CD4-positive, alpha-beta T cell treated with Interleukin-15 for 4 hours (primary cell): ENCODE measurements around the gene DNAH2.
"Not testable (repeated sequence)": the region's sequence is repeated elsewhere in the genome, so short reads cannot be mapped to it uniquely, and the experiment has no call there.

Source experiments
- DNase-seq: peaks from one replicate; pipeline ENCODE4 v3.0.0-alpha.2; 2020; ENCODE audit warnings: low spot score

DNAH2 gene

DNA sequence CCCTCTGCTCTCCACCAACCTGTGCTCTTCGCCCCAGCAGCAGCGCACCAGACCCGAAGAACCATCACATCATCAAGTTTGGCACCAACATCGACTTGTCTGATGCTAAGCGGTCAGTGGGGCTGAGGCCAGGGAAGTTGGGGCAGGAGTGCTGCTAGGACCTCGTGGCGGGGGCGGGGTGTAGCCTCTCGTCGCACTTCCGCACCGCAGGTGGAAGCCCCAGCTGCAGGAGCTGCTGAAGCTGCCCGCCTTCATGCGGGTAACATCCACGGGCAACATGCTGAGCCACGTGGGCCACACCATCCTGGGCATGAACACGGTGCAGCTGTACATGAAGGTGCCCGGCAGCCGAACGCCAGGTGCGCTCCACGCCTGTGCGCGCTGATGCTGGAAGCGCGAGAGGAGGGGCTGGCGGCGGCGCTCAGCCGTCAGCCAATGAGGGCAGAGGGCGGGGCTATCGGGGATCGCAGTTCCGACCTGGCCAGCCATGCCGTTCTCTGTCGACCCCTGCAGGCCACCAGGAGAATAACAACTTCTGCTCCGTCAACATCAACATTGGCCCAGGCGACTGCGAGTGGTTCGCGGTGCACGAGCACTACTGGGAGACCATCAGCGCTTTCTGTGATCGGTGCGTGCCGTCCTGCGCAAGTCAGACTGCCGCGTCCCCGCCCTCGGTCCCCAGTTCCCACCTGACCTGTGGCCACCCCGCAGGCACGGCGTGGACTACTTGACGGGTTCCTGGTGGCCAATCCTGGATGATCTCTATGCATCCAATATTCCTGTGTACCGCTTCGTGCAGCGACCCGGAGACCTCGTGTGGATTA lies 134.1 kb downstream of the DNAH2 start:
- peak; percentile 91 for DNase-seq

DNA sequence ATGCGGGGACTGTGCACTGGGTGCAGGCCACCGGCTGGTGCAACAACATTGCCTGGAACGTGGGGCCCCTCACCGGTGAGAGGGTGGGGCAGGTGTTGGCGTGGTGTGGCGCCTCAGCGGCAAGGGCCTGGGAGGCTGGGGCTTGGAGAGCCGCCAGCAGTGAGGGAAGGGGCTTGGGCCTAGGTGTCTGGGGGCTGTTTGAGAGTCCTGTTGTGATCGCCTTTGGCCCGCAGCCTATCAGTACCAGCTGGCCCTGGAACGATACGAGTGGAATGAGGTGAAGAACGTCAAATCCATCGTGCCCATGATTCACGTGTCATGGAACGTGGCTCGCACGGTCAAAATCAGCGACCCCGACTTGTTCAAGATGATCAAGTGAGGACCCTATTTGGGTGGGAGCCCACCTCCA lies 134.7 kb downstream of the DNAH2 start:
- no peak for DNase-seq

DNA sequence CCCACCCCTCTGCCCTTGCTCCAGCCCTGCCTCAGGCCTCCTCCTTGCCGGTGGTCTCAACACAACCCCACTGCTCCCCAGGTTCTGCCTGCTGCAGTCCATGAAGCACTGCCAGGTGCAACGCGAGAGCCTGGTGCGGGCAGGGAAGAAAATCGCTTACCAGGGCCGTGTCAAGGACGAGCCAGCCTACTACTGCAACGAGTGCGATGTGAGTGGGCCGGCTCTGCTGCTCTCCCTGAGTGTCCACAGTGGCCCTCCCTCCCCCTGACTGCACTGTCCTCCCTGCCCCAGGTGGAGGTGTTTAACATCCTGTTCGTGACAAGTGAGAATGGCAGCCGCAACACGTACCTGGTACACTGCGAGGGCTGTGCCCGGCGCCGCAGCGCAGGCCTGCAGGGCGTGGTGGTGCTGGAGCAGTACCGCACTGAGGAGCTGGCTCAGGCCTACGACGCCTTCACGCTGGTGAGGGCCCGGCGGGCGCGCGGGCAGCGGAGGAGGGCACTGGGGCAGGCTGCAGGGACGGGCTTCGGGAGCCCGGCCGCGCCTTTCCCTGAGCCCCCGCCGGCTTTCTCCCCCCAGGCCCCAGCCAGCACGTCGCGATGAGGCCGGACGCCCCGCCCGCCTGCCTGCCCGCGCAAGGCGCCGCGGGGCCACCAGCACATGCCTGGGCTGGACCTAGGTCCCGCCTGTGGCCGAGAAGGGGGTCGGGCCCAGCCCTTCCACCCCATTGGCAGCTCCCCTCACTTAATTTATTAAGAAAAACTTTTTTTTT lies 135.6 kb downstream of the DNAH2 start:
- no peak for DNase-seq

DNA sequence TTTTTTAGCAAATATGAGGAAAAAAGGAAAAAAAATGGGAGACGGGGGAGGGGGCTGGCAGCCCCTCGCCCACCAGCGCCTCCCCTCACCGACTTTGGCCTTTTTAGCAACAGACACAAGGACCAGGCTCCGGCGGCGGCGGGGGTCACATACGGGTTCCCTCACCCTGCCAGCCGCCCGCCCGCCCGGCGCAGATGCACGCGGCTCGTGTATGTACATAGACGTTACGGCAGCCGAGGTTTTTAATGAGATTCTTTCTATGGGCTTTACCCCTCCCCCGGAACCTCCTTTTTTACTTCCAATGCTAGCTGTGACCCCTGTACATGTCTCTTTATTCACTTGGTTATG lies 136.1 kb downstream of the DNAH2 start:
- no peak for DNase-seq

DNA sequence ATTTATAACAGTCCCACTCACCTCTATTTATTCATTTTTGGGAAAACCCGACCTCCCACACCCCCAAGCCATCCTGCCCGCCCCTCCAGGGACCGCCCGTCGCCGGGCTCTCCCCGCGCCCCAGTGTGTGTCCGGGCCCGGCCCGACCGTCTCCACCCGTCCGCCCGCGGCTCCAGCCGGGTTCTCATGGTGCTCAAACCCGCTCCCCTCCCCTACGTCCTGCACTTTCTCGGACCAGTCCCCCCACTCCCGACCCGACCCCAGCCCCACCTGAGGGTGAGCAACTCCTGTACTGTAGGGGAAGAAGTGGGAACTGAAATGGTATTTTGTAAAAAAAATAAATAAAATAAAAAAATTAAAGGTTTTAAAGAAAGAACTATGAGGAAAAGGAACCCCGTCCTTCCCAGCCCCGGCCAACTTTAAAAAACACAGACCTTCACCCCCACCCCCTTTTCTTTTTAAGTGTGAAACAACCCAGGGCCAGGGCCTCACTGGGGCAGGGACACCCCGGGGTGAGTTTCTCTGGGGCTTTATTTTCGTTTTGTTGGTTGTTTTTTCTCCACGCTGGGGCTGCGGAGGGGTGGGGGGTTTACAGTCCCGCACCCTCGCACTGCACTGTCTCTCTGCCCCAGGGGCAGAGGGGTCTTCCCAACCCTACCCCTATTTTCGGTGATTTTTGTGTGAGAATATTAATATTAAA lies 136.7 kb downstream of the DNAH2 start:
- no peak for DNase-seq

DNA sequence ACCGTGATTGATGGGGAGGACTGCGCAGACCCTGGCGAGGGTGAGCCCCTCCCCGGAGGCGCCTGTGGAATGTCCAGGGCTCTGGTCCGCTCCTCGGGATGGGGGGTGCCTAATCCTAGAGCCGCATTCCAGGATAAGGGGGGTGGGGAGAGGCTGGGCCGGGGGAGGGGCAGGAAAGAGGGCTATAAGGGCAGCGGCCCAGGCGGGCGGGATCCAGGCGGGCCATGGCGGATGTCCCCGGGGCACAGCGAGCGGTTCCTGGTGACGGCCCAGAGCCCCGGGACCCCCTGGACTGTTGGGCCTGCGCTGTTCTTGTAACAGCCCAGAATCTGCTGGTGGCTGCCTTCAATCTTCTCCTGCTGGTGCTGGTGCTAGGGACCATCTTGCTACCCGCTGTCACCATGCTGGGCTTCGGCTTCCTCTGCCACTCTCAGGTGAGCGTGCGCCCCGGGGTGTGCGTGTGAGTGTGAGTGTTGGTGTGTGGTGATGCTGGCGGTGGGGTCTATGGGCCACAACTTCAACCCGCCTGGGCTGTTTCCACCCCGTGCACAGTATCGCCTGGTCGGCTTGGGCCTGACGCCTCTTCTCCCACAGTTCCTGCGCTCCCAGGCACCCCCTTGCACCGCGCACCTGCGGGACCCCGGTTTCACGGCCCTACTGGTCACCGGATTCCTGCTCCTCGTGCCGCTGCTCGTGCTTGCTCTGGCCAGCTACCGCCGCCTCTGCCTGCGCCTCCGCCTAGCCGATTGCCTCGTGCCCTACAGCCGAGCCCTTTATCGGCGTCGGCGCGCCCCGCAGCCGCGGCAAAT lies 137.5 kb downstream of the DNAH2 start, which contains the start of gene TMEM88:
TSS of gene TMEM88 (plus strand) at position 216 of the 809 bp plus-strand sequence. CDS start at position 225, 9 bp downstream.
- DNase-seq: no peak

DNA sequence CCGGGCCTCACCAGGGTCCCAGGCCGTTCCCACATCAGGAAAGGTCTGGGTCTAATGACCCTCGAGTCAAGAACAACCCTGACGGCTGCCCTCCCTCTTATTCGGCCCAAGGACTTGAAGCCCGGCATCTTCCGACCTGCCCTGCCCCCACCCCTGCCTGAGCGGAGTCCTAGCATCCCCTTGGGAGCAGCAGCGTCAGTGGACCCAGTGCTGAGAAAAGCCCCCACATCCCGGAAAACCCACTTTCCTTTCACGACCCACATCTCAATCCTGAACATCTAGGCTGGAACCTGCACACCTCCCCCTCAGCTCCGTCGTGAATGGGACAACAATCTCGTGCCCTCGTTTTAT lies 138.1 kb downstream of the DNAH2 start:
- DNase-seq: no peak

DNA sequence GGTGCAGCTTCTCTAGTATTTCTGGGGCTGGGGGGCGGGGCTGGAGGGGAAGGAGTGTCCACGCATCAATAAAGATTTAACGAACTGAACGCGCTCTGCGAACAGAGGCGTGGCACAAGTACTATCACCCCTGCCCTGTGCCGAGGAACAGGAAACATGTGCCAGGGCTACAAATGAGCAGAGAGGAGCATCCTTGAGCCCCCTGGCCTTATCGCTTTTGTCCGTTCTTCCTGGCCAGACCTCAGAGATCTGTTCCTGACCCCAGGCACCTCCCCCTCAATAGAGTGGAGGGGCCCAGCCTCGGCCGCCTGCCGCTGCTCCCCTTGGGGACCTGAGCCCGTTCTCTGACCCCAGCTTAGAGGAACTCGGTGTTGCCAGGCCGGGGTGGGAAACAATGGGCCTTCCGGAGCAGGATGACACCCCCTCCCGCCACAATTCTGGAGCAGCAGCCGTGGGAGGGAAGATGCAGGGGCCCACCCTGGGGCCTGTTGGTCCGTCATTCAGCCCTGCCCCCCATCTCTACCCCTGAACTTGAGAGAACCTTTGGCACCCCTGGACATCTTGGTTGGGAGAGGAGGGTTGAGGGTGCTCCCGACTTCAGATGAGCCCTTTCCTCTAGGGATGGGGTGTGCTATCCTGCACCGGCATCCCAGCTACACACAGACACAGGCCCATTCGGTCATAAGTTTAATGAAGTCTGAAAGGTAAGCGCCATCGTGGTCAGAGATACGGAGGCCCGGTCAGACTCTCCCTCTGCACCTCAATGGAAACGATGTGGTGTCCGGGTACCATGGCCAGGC lies 138.7 kb downstream of the DNAH2 start:
- DNase-seq: no peak

DNA sequence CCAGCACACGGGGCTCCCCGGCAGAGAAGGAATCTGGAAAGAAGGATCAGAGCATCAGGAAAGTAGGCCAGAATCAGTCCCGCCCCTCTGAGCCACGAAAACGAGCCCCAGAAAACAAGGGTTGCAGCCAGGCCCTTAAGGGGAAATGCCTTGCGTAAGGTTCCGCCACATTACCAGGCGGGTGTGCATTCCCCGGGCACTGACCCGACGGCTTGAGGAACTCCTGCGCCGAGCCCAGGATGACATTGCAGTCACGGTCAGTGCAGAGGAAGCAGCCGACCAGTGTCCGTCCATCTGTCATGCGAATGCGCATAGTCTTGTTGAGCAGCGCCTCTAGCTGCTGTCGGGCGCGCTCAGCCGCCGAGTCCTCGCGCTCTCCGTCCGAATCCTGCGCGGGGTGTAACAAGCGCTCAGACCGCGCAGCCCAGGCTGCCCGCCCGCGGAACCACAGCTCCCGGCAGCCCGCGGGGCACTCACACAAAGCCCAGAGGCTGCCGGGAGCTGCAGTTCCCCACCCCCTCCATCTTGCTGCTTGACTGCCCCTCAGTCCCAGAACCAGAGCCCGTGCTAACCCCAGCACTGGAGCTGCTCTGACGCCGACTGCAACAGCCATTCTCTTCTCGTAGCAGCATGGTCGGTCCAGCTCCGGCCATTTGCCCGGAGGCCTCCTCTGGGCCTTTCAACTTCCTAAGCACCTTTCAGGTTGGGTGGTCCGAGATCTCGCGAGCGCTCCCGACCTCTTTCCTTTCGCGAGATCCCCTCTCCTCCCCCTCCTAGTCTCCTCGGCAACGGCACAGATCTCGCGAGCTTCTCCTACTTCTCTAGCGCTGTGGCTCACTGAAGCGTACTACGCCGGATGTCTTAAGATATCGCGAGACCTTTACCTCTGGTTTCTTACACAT lies 139.5 kb downstream of the DNAH2 start, which contains the start of gene NAA38:
TSS of gene NAA38 (minus strand) at position 749 of the 902 bp plus-strand sequence. CDS start at position 653, 96 bp downstream.
- DNase-seq: peak; percentile 97

DNA sequence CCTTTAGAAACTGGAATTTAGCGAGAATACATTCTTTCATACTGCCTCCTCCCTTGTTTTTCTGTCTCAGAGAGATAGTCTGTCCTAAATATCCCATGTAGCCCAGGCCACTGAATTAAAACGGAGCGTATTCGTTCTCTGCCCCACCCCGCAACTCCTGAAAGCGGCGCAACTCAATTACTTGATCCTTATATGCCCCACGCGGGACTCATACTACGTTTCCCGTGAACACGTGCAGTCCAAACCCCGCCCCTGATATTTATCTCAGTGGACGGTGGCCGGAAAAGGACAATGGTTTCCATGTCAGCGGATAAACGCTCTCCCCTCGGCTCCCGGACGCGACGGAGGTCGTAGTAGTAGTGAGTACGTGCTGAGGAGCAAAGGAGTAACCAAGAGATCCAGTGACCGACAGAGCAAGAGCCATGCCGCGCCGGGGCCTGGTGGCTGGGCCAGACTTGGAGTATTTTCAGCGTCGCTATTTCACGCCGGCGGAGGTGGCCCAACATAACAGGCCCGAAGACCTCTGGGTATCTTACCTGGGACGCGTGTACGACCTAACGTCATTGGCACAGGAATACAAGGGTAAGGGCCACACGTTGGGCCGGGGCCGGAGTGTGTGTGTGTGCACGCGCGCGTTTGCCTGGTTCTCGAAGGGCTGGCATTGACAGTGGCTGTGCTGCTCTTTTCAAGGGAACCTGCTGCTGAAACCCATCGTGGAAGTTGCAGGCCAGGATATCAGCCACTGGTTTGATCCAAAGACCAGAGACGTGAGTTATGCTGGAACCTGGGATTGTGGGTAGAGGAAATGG lies 140.4 kb downstream of the DNAH2 start, which contains the start of gene CYB5D1:
TSS of gene CYB5D1 (plus strand) at position 291 of the 809 bp plus-strand sequence. CDS start at position 423, 132 bp downstream.
- DNase-seq: peak; percentile 95

DNA sequence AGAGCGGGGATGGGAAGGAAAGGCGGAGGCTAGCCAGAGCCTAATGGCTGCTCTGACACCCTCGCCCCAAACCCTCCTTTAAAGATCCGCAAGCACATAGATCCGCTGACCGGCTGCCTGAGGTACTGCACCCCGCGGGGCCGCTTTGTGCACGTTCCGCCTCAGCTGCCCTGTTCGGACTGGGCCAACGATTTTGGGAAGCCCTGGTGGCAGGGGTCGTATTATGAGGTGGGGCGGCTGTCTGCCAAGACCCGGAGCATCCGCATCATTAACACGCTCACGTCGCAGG lies 140.9 kb downstream of the DNAH2 start:
- peak; percentile 37 for DNase-seq

DNA sequence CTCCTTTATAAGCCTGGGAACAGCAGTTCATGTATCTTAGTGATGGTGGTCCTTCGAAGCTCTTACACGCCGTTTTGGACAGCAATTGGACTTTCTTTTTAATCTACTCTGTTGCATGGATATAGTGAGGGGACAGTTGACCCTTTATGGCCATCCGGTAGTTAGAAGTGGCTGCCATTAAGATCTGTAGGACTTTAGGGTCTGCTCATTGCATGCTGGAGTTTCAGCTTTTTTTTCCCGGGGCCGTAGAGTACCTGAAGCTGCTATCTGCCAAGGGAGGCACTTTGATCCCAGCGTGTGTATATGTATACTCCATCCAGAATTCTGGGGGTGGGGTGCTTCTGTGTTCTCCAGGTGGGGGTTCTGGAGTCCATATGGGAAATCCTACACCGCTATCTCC lies 141.5 kb downstream of the DNAH2 start:
- DNase-seq: no peak

DNA sequence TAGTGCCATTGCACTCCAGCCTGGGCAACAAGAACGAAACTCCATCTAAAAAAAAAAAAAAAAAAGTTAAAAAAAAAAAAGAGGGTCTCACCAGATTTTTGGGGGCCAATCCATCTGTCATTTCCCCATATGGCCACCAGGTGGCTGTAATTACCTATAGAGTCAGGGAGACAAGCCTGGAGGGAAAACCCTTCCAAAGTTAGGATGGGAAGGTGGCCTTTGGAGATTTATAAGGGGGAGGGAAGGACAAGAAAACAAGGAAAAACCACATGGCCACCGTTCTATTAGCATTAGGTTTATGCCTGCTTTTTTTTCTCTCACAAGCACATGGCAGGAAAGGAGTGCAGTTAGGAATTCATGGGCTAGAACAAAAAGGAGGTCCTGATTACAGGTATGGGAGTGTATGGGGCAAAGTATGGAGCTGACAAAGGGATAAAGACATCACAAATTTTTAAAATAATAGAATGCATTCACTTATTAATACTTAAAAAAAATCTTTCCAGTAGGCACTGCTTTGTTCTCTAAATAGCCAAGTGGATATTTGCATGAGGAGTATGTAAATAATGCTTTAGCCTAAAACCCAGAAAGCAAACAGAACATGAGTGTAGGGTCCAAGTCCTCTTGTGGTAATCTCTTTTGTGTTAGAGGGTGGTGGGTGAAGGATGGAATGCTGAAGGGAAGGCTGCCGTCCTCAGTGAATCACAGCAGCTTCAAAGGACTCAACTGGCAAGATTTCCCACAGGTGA lies 145.3 kb downstream of the DNAH2 start:
- peak; percentile 63 for DNase-seq

DNA sequence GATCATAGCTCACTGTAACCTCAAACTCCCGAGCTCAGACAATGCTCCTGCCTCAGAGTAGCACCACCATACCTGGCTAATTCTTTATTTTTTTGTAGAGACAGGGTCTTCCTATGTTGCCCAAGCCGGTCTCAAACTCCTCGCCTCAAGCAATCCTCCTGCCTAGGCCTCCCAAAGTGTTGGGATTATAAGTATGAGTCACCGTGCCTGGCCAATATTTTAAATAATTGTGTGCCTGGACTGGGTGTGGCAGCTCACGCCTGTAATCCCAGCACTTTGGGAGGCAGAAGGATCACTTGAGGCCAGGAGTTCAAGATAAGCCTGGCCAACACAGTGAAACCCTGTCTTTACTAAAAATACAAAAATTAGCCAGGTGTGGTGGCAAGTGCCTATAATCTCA lies 146.8 kb downstream of the DNAH2 start:
- DNase-seq: not testable (repeated sequence)

DNA sequence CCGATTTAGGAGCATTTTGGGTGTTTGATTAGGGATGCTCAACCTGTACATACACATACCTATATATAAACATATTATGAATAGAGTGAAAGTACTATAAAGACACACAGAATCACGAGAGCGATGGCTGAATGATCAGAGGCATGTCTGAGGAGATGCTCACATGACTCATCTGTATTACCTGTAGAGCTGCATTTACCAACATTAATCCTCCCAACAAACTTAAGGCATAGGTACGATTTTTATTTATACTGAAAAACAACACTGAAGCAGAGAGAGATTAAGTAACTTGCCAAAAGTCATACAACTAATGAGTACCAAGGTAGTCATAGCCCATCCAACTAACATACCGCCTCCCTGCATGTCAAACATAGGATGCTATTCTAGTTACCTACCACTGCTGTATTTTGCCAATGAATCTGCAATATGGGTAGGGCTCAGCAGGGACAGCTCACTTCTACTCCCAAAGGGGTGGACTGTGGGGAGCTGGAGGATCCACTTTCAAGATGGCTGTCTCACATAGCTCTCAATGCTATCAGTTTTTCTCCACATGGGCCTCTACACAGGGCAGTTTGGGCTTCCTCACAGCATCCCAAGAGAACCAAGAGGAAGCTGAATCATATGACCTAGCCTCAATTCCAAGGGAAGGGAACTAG lies 147.6 kb downstream of the DNAH2 start:
- no peak for DNase-seq

DNA sequence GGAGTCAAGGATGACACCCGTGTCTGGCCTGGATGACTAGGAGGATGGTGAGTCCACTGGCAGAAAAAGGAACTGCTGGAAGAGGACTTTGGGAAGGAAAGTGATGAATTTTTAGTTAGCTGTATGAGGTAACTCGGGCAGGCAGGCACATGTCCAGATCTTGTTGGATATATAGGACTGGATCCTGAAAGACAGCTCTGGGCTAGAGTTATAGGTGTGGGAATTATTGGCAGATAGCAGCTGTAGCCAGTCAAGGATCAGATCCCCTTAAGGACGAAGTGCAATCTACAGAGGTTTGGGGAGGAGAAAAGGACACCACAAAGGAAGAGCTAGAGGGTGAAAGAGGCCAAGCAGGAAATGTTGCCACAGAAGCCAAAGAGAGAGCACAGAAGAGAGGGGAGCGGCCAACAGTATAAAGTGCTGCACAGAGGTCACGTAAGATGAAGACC lies 150.4 kb downstream of the DNAH2 start:
- peak; percentile 21 for DNase-seq

DNA sequence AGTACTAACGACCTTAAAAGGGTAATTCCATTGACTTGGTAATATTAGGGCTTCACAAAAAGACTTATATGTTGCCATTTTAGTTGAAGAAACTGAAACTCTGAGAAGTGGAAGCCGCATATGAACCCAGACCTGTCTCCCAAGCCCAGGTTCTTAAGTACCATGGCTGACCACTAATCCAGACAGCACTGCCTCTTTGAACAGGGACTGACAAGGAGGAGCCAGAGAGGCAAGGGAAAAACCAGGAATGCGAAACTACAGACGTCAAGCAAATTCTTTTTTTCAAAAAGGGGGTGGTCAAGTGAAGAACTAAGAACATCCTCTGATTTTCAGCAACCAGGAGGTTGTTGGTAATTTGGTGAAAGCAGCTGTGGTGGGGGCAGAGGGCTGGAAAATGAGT lies 155.5 kb downstream of the DNAH2 start:
- DNase-seq: no peak
